Measurements from ENCODE around the gene CMTM8. TPM values are rescaled to one million over a fixed set of nuclear protein-coding genes. Genes with fewer than 3 reads are reported as not detected.

Gene CMTM8
- total and polyA plus RNA-seq, 9 donors: 0.48 to 9.9 (median 2.1) TPM

GRCh38 chr3:32375596-32375930, 137.1 kb downstream of the CMTM8 start:
- TF ChIP-seq POLR2A (IDR thresholded peaks at IDR 0.05) (no peak), EP300 (IDR thresholded peaks at IDR 0.05) (no peak), CTCF (IDR thresholded peaks at IDR 0.05) (no peak)
- intact Hi-C loops (cut with DNase I): loop anchor here in 3 of 4 donors (5.0 to 10.0 kb wide), 3 partner anchors 89 to 289 kb away; no protein-coding TSS in a partner anchor
- 80 to 84% (median 80%) methylated on average over 5 of the region's 5 CpGs for WGBS, 3 donors
- Histone ChIP-seq H3K27ac (no peak overlapping the region), H3K36me3 (no peaks in the 10 kb centered on the region), H3K4me3 (no peak overlapping the region), H3K27me3 (no peaks in the 10 kb centered on the region), H3K4me1 (ENCODE audit: insufficient read depth) (no peaks in the 10 kb centered on the region), H3K9me3 (no peaks in the 10 kb centered on the region)
- no peak for DNase-seq

- TF ChIP-seq EP300 (IDR thresholded peaks at IDR 0.05): no peak
- TF ChIP-seq POLR2A (IDR thresholded peaks at IDR 0.05): no peak
- TF ChIP-seq CTCF (IDR thresholded peaks at IDR 0.05): no peak
- Histone ChIP-seq H3K36me3 (no peaks in the 10 kb centered on the region), H3K27me3 (no peaks in the 10 kb centered on the region), H3K4me1 (ENCODE audit: insufficient read depth) (no peaks in the 10 kb centered on the region), H3K27ac (no peak overlapping the region), H3K9me3 (no peaks in the 10 kb centered on the region), H3K4me3 (no peak overlapping the region)
- DNase-seq: no peak
- 50 to 57% (median 53%) methylated on average over 2 of the region's 2 CpGs for WGBS, 3 donors
- intact Hi-C loops (cut with DNase I): loop anchor here in 3 of 4 donors (5.0 to 10.0 kb wide), 3 partner anchors 89 to 289 kb away; no protein-coding TSS in a partner anchor
These were observed 137.6 kb downstream of the CMTM8 start for GRCh38 chr3:32376115-32376514.

- no peak overlapping the region for H3K4me3 ChIP-seq
- peaks cover 1% of the 10 kb centered on the region for H3K4me1 ChIP-seq (ENCODE audit: insufficient read depth)
- TF ChIP-seq CTCF (IDR thresholded peaks at IDR 0.05): no peak
- no peak for TF ChIP-seq EP300 (IDR thresholded peaks at IDR 0.05)
- TF ChIP-seq POLR2A (IDR thresholded peaks at IDR 0.05): no peak
- H3K36me3 ChIP-seq: no peaks in the 10 kb centered on the region
- H3K27ac ChIP-seq: no peak overlapping the region
- H3K9me3 ChIP-seq: no peaks in the 10 kb centered on the region
- 76 to 86% (median 84%) methylated on average over 10 of the region's 10 CpGs for WGBS, 3 donors
- DNase-seq: no peak
- intact Hi-C loops (cut with DNase I): loop anchor here in 3 of 4 donors (5.0 to 10.0 kb wide), 4 partner anchors 85 to 285 kb away; no protein-coding TSS in a partner anchor
- no peaks in the 10 kb centered on the region for H3K27me3 ChIP-seq
These were observed 141.5 kb downstream of the CMTM8 start for GRCh38 chr3:32379831-32380500.

- Histone ChIP-seq H3K27me3 (no peaks in the 10 kb centered on the region), H3K4me1 (ENCODE audit: insufficient read depth) (peaks cover 1% of the 10 kb centered on the region), H3K4me3 (no peak overlapping the region), H3K9me3 (no peaks in the 10 kb centered on the region), H3K27ac (no peak overlapping the region), H3K36me3 (no peaks in the 10 kb centered on the region)
- 35 to 74% (median 53%) methylated on average over 7 of the region's 7 CpGs for WGBS, 3 donors
- intact Hi-C loops (cut with DNase I): loop anchor here in 1 of 4 donors (5.0 kb wide), 1 partner anchor 90 kb away; no protein-coding TSS in a partner anchor
- TF ChIP-seq POLR2A (IDR thresholded peaks at IDR 0.05) (no peak), EP300 (IDR thresholded peaks at IDR 0.05) (no peak), CTCF (IDR thresholded peaks at IDR 0.05) (no peak)
- no peak for DNase-seq
These were observed 143.4 kb downstream of the CMTM8 start for GRCh38 chr3:32381922-32382321.
